ENCODE results near the gene OAS2. TPM values are rescaled to one million over a fixed set of nuclear protein-coding genes. Genes with fewer than 3 reads are reported as not detected.

Gene OAS2
- total and polyA plus RNA-seq, 9 of the 15 experiments (the other 6 are each of a cell fraction or from before 2014, with no cell fraction given) = 0.13 to 0.85 TPM; not detected in 7

DNA sequence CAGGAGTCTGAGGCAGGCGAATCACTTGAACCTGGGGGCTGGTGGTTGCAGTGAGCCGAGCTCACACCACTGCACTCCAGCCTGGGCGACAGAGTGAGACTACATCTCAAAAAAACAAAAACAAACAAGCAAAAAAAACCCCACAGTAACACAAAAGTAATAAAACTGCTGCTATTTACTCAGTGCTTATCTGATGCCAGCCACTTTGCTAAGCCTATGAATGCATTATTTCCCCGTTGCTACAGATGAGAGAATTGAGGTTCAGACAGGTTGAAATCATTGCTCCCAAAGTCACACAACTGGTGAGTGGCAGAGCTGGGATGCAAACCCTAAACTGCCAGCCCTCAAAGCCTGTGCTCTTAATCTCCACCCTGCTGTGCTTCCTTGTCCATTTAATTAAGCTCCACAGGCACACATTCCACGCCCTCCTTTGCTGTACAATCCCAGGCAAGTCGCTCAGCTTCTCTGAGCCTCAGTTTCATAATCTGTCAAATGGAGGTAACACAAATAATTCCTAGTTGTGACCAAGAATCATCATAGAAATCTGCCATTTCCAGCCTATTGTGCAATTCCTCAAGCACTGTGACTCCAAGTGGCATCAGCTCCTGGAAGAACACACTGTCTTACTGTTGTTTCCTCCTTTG lies 45.7 kb upstream of the OAS2 start (continued):
- TF ChIP-seq, protein P1, sequence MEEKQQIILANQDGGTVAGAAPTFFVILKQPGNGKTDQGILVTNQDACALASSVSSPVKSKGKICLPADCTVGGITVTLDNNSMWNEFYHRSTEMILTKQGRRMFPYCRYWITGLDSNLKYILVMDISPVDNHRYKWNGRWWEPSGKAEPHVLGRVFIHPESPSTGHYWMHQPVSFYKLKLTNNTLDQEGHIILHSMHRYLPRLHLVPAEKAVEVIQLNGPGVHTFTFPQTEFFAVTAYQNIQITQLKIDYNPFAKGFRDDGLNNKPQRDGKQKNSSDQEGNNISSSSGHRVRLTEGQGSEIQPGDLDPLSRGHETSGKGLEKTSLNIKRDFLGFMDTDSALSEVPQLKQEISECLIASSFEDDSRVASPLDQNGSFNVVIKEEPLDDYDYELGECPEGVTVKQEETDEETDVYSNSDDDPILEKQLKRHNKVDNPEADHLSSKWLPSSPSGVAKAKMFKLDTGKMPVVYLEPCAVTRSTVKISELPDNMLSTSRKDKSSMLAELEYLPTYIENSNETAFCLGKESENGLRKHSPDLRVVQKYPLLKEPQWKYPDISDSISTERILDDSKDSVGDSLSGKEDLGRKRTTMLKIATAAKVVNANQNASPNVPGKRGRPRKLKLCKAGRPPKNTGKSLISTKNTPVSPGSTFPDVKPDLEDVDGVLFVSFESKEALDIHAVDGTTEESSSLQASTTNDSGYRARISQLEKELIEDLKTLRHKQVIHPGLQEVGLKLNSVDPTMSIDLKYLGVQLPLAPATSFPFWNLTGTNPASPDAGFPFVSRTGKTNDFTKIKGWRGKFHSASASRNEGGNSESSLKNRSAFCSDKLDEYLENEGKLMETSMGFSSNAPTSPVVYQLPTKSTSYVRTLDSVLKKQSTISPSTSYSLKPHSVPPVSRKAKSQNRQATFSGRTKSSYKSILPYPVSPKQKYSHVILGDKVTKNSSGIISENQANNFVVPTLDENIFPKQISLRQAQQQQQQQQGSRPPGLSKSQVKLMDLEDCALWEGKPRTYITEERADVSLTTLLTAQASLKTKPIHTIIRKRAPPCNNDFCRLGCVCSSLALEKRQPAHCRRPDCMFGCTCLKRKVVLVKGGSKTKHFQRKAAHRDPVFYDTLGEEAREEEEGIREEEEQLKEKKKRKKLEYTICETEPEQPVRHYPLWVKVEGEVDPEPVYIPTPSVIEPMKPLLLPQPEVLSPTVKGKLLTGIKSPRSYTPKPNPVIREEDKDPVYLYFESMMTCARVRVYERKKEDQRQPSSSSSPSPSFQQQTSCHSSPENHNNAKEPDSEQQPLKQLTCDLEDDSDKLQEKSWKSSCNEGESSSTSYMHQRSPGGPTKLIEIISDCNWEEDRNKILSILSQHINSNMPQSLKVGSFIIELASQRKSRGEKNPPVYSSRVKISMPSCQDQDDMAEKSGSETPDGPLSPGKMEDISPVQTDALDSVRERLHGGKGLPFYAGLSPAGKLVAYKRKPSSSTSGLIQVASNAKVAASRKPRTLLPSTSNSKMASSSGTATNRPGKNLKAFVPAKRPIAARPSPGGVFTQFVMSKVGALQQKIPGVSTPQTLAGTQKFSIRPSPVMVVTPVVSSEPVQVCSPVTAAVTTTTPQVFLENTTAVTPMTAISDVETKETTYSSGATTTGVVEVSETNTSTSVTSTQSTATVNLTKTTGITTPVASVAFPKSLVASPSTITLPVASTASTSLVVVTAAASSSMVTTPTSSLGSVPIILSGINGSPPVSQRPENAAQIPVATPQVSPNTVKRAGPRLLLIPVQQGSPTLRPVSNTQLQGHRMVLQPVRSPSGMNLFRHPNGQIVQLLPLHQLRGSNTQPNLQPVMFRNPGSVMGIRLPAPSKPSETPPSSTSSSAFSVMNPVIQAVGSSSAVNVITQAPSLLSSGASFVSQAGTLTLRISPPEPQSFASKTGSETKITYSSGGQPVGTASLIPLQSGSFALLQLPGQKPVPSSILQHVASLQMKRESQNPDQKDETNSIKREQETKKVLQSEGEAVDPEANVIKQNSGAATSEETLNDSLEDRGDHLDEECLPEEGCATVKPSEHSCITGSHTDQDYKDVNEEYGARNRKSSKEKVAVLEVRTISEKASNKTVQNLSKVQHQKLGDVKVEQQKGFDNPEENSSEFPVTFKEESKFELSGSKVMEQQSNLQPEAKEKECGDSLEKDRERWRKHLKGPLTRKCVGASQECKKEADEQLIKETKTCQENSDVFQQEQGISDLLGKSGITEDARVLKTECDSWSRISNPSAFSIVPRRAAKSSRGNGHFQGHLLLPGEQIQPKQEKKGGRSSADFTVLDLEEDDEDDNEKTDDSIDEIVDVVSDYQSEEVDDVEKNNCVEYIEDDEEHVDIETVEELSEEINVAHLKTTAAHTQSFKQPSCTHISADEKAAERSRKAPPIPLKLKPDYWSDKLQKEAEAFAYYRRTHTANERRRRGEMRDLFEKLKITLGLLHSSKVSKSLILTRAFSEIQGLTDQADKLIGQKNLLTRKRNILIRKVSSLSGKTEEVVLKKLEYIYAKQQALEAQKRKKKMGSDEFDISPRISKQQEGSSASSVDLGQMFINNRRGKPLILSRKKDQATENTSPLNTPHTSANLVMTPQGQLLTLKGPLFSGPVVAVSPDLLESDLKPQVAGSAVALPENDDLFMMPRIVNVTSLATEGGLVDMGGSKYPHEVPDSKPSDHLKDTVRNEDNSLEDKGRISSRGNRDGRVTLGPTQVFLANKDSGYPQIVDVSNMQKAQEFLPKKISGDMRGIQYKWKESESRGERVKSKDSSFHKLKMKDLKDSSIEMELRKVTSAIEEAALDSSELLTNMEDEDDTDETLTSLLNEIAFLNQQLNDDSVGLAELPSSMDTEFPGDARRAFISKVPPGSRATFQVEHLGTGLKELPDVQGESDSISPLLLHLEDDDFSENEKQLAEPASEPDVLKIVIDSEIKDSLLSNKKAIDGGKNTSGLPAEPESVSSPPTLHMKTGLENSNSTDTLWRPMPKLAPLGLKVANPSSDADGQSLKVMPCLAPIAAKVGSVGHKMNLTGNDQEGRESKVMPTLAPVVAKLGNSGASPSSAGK (IDR thresholded peaks at IDR 0.05) = no peak
